ENCODE measurements around the gene RNF138. TPM values are rescaled to one million over a fixed set of nuclear protein-coding genes. Genes with fewer than 3 reads are reported as not detected.

The RNF138 gene
- total and polyA plus RNA-seq, 2 of the 8 experiments (the other 6 are each of a cell fraction or from before 2014, with no cell fraction given): 29.2 to 109 TPM

- Histone ChIP-seq H2AK5ac (ENCODE audit: low read depth, low read length) (no peak overlapping the region), H4K20me1 (replicated peaks in 1 of 2; ENCODE audit: control insufficient read depth in 1 of 2, insufficient read depth in 2 of 2, low read length in 2 of 2) (no peaks in the 10 kb centered on the region), H3K56ac (replicated peaks; ENCODE audit: insufficient read length, low read depth, low read length) (no peak overlapping the region), H3K23ac (ENCODE audit: insufficient read length) (no peak overlapping the region), H3K18ac (ENCODE audit: extremely low read depth, low read length) (no peak overlapping the region), H4K91ac (replicated peaks; ENCODE audit: insufficient read length, low read length) (no peak overlapping the region), H2BK12ac (ENCODE audit: low read depth, low read length) (no peak overlapping the region), H3K23me2 (ENCODE audit: low read depth, low read length) (no peaks in the 10 kb centered on the region), H4K8ac (ENCODE audit: extremely low read depth, insufficient read depth, low read length) (no peak overlapping the region), H3K14ac (ENCODE audit: insufficient read length) (no peak overlapping the region), H3K9ac (replicated peaks in 1 of 4; ENCODE audit: extremely low read depth in 1 of 4, low read depth in 3 of 4, low read length in 3 of 4) (no peak overlapping the region), H4K5ac (ENCODE audit: insufficient read length, low read depth, low read length) (no peak overlapping the region), H3K4me1 (replicated peaks in 1 of 4; ENCODE audit: control insufficient read depth in 3 of 4, insufficient read depth in 4 of 4, low read length in 3 of 4) (peaks cover 0 to 3% (median 1%) of the 10 kb centered on the region in 4 experiments; a peak in 1 of 7 replicates), H2BK5ac (ENCODE audit: low read depth, low read length) (no peak overlapping the region), H3K36me3 (ENCODE audit: control insufficient read depth in 2 of 4, insufficient read depth in 4 of 4, low read length in 3 of 4) (no peaks in the 10 kb centered on the region), H3K9me3 (ENCODE audit: insufficient read depth in 2 of 2, low read depth in 1 of 2, low read length in 1 of 2) (no peaks in the 10 kb centered on the region), H2BK15ac (ENCODE audit: low read length) (no peak overlapping the region), H3K79me1 (ENCODE audit: low read depth, low read length) (no peaks in the 10 kb centered on the region), H2BK120ac (replicated peaks; ENCODE audit: low read depth, low read length) (no peak overlapping the region), H2AFZ (ENCODE audit: low read length) (no peak overlapping the region), H3K4ac (replicated peaks; ENCODE audit: insufficient read length, low read depth, low read length) (no peak overlapping the region), H3K4me3 (ENCODE audit: extremely low read depth in 1 of 4, insufficient read depth in 2 of 4, low read depth in 3 of 4, low read length in 4 of 4) (no peak overlapping the region), H3K27ac (ENCODE audit: low read depth, low read length) (no peak overlapping the region), H3K79me2 (ENCODE audit: control insufficient read depth in 1 of 2, insufficient read depth in 2 of 2, low read length in 2 of 2) (no peaks in the 10 kb centered on the region), H2BK20ac (ENCODE audit: low read length) (no peak overlapping the region), H3K27me3 (replicated peaks in 1 of 4; ENCODE audit: control insufficient read depth in 3 of 4, extremely low read depth in 1 of 4, insufficient read depth in 3 of 4, low read length in 3 of 4) (no peaks in the 10 kb centered on the region), H3K4me2 (ENCODE audit: insufficient read depth in 1 of 2, low read depth in 2 of 2, low read length in 2 of 2) (no peak overlapping the region)
- ChIA-PET CTCF (ENCODE audit: partially characterized antibody) (interaction anchor here (2.1 to 3.3 kb wide), 2 partner anchors 9 to 12 kb away, joined by 8 to 20 read pairs; no protein-coding TSS in a partner anchor), POLR2A (ENCODE audit: partially characterized antibody) (no interaction called here)
- DNase-seq (ENCODE audit: low read depth in 1 of 2, low spot score in 2 of 2) (no peak), FAIRE-seq (no peak)
- WGBS, 2 experiments (ENCODE audit: extremely low coverage in 1 of 2, insufficient coverage in 1 of 2, insufficient read length in 1 of 2, insufficient replicate concordance in 2 of 2, low coverage in 1 of 2, low lambda C conversion rate in 2 of 2, missing lambda C conversion rate in 1 of 2): 86% methylated on average over 2 of the region's 2 CpGs; no CpG with 5 or more reads in 1 of the 2 experiments
- TF ChIP-seq BCL11A (IDR thresholded peaks at IDR 0.05; ENCODE audit: low read depth in 2 of 2, low read length in 2 of 2): no peak
- no peak for TF ChIP-seq CHD2 (IDR thresholded peaks at IDR 0.05; ENCODE audit: low read length)
- TF ChIP-seq SAP30 (IDR thresholded peaks at IDR 0.05; ENCODE audit: insufficient read depth, insufficient replicate concordance, low read length): no peak
- no peak for TF ChIP-seq KDM1A (IDR thresholded peaks at IDR 0.05; ENCODE audit: borderline replicate concordance, low read length)
- no peak for TF ChIP-seq HDAC2 (IDR thresholded peaks at IDR 0.05; ENCODE audit: borderline replicate concordance in 1 of 2, low read depth in 2 of 2, low read length in 2 of 2)
- TF ChIP-seq EZH2 (IDR thresholded peaks at IDR 0.05; ENCODE audit: low read depth, low read length, severe bottlenecking): no peak
- no peak for TF ChIP-seq TEAD4 (IDR thresholded peaks at IDR 0.05; ENCODE audit: low read depth, low read length)
Measured at GRCh38 chr18:32060026-32060425, 31.6 kb upstream of the RNF138 start.
